Right lobe of liver (tissue), 6 donors: ENCODE results near the gene ENGASE. TPM values are rescaled to one million over a fixed set of nuclear protein-coding genes. Genes with fewer than 3 reads are reported as not detected.

Source experiments
- ATAC-seq, 4 donors: fragments of 200-7000 bp; cut with Tn5 transposase; one replicate each; pipeline ENCODE4 v1.9.1; 2020; ENCODE audit warnings: mild to moderate bottlenecking in 4 of 4, moderate library complexity in 4 of 4
- DNase-seq, 3 donors: peaks; one replicate each; pipeline ENCODE4 v3.0.0-alpha.2; 2020
- H3K27ac ChIP-seq, 3 donors: fragments of 200-600 bp; one replicate each; pipeline ENCODE4 v1.8.0; 2022
- H3K27me3 ChIP-seq, 2 donors: fragments of 200-600 bp; one replicate each; pipeline ENCODE4 v1.8.0; 2022
- H3K36me3 ChIP-seq, 4 donors: fragments of 200-600 bp; sonication (generic) in 1 of 4; one replicate each; pipeline versions ENCODE4 v1.5.1 to v1.8.0; 2017 to 2022; ENCODE audit warnings: control low read depth in 1 of 4
- H3K4me1 ChIP-seq, 4 donors: fragments of 200-600 bp; sonication (generic) in 1 of 4; one replicate each; pipeline versions ENCODE4 v1.5.1 to v1.8.0; 2017 to 2022; ENCODE audit warnings: control low read depth in 1 of 4
- H3K4me3 ChIP-seq, 3 donors: fragments of 200-600 bp; one replicate each; pipeline ENCODE4 v1.8.0; 2022
- H3K9me3 ChIP-seq, 4 donors: fragments of 200-600 bp; sonication (generic) in 1 of 4; one replicate each; pipeline versions ENCODE4 v1.5.1 to v1.8.0; 2017 to 2022; ENCODE audit warnings: control low read depth in 1 of 4
- CTCF ChIP-seq, 4 donors: fragments of 200-600 bp in 3 of 4; fragments of 450-650 bp in 1 of 4; IDR thresholded peaks; one replicate each; pipeline versions ENCODE4 v1.5.1 to v1.8.0; 2016 to 2022; ENCODE audit warnings: antibody characterized with exemption in 4 of 4, mild to moderate bottlenecking in 2 of 4
- POLR2A ChIP-seq: fragments of 450-650 bp; IDR thresholded peaks from one replicate; pipeline ENCODE4 v1.6.1; 2017; ENCODE audit warnings: antibody characterized with exemption, mild to moderate bottlenecking
- WGBS: methylation state at CpG from one replicate; pipeline ENCODE4 v1.1.6; 2018; ENCODE audit warnings: low coverage, low lambda C conversion rate; ENCODE audit not compliant: insufficient coverage; ENCODE audit errors: missing lambda C conversion rate; 5-methylcytosine and 5-hydroxymethylcytosine counted together
- intact Hi-C, 2 donors: fragments of 100-400 bp; cut with DNase I; formaldehyde crosslinking; loops; one replicate each; pipeline versions ENCODE4 v1.11.2 to v1.14.1; 2022
- total RNA-seq, 6 experiments: library from RNA; depleted of rRNA in 2 of 6; stranded (reverse); fragments of >200 nt in 2 of 6; fragmentation: NEBNext Ultra II Directional in 3 of 6; extraction: Animal tissue kit (Norgen Biotek cat#: 25700) in 3 of 6; gene quantifications; one replicate each; pipeline versions ENCODE4 v1.1.0 to v1.2.4, GENCODE V29; 2016 to 2023
- donor health status: DM: no; HTN: yes; CAD: no.
- donor health status: DM: no; HTN: no; CAD: no.
- donor health status: DM: no; HTN: no; CAD: no.
- donor health status: DM: no; HTN: yes; CAD: no.
- donor health status: DM: no; HTN: yes; CAD: no.

Gene ENGASE
- total RNA-seq, 6 experiments from 2014 or later: 7.4 to 63.7 (median 39.1) TPM

GRCh38 chr17:79135011-79135410, 60.4 kb downstream of the ENGASE start:
- no peaks in the 10 kb centered on the region for H3K9me3 ChIP-seq
- H3K27ac ChIP-seq: no peak overlapping the region
- H3K36me3 ChIP-seq: no peaks in the 10 kb centered on the region
- no peaks in the 10 kb centered on the region for H3K4me1 ChIP-seq
- no peaks in the 10 kb centered on the region for H3K27me3 ChIP-seq
- no peak overlapping the region for H3K4me3 ChIP-seq
- intact Hi-C loops: no loop called here
- ATAC-seq (no peak), DNase-seq (no peak)
- no CpG with 5 or more reads among the region's 9 CpGs for WGBS
- TF ChIP-seq CTCF (IDR thresholded peaks at IDR 0.05) (no peak), POLR2A (no peak)

GRCh38 chr17:79135628-79136405, 61.2 kb downstream of the ENGASE start:
- H3K27ac ChIP-seq: no peak overlapping the region
- ATAC-seq (no peak), DNase-seq (no peak)
- H3K4me3 ChIP-seq: no peak overlapping the region
- intact Hi-C loops: no loop called here
- H3K9me3 ChIP-seq: no peaks in the 10 kb centered on the region
- WGBS: 36% methylated on average over 11 of the region's 24 CpGs
- TF ChIP-seq CTCF (IDR thresholded peaks at IDR 0.05): no peak
- no peak for TF ChIP-seq POLR2A
- no peaks in the 10 kb centered on the region for H3K27me3 ChIP-seq
- no peaks in the 10 kb centered on the region for H3K36me3 ChIP-seq
- no peaks in the 10 kb centered on the region for H3K4me1 ChIP-seq

Other genes with a start within 250 kb of the ENGASE start
- gene USP36, start 234.0 kb upstream of the ENGASE start, total RNA-seq: 10 to 100 TPM; 12.7 to 27.8 (median 18.7) TPM
- 1 to 10 TPM in 1 of 6 experiments, under 1 TPM in 5; 0.19 to 1.0 (median 0.53) TPM for gene CEP295NL, start 171.6 kb upstream of the ENGASE start, total RNA-seq
- gene TIMP2, start 149.4 kb upstream of the ENGASE start, total RNA-seq: 10 to 100 TPM; 18.9 to 36.1 (median 26.7) TPM
- gene LGALS3BP, start 94.9 kb upstream of the ENGASE start, total RNA-seq: 100 to 1,000 TPM in 4 of 6 experiments, 10 to 100 TPM in 2; 82.8 to 257 (median 121) TPM
- 10 to 100 TPM; 15.6 to 26.3 (median 18.7) TPM for gene CANT1, start 65.1 kb upstream of the ENGASE start, total RNA-seq
- gene C1QTNF1, start 50.7 kb upstream of the ENGASE start, total RNA-seq: 10 to 100 TPM in 5 of 6 experiments, 1 to 10 TPM in 1; 9.8 to 40.2 (median 26.2) TPM